ENCODE results near the gene PEX5L. TPM values are rescaled to one million over a fixed set of nuclear protein-coding genes. Genes with fewer than 3 reads are reported as not detected.
A peak's percentile ranks its signal among the peaks of the same experiment; 100 is the strongest.

Gene PEX5L
- total RNA-seq, 1 donor from 2014 or later = not detected

DNA sequence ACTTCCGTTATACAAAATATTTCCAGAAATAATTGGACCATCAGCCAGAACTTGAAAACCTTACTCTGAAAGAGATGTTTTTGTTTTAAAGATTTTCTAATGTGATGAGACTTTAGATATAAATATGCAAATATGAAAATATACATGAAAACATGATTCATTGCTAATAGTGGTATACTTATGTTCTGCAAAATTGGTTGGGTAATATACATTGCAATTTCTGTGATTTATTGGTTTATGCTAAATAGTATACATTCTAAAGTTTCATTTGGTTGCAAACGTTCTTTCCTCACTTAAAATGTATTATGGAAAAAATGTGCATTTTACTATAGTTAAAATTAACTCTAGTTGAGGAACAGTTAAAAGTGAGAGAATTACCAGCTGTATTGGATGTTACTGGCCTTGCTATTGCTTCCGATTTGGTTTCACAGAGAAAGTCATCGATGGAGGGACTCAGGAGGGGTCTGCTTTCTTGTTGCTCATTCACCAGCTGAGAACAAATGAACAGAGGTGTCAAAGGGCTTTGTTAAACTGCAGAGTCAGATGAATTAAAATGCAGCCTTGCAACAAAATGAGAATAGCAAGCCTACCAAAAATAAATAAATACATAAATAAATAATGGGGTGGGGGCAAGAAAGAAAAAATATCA is 149.3 kb downstream of the PEX5L start:
- ATAC-seq = no peak

DNA sequence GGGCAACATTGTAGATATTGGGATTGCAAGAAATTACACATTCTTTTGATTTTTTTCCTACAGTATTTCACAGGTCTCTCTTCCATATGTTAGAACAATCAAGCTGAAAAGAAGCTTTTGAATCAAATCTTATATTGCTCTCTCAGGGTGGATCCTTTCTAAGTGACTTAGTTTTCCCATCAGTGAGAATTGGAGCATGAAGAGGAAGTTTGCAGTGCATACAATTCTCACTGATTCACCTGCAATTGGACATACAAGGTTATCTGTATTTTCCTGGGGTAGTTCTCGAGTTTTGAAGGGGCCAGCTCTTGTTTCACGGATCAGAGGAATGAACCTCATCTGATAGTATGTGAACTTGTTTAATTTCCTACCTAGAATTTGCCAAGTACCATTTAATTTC is 150.8 kb downstream of the PEX5L start:
- no peak for ATAC-seq

DNA sequence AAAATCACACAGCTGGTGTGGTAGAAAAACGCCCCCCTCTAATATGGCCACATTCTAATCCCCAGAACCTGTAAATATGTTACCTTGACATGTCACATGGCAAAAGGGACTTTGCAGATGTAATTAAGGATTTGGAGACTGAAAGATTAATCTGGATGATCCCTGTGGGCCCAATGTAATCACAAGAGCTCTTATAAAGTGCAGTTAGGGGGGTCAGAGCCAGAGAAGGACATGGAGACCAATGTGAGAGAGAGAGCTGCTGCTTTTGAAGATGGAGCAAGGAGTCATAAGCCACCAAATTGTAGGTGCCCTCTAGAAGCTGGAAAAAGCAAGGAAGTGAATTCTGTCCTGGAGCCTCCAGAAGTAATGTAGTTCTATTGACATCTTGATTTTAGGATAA is 152.6 kb downstream of the PEX5L start:
- no peak for ATAC-seq

DNA sequence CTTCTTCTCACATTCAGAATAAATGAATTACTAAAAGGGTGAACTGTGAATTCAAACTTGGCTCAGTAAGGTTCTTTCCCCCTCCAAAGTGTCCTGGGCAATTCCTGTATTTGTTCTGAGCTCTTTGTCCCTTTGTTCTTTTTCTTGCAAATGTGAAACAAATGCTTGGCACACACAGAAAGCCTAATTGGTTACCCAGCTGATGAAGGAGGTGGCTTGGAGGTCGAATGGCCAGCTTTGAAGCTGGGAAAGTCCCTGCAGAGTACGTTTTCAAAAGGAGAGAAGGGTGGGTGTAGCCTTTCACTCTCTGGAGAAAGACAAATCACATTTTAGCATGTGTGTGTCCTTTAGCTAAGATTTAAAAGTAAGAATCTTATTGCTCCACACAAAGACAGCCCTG is 154.4 kb downstream of the PEX5L start:
- no peak for ATAC-seq

DNA sequence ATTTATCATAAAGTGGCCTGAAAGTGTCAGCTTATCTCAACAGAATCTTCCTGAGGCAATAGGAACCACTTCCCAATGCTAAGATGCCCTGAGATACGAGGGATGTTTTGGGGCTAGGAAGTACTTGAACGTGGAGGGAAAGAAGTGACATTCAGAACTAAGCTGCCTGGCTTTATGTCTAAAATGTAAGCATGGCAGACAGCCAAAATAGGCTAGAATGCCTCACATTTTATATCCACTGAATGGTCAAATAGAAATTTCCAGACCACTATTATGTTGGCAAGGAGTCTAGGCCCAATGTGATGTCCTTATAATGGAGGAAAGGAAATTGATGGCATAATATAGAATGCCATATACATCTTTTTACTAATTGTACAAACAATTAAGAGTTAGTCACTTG is 154.9 kb downstream of the PEX5L start:
- ATAC-seq = no peak

DNA sequence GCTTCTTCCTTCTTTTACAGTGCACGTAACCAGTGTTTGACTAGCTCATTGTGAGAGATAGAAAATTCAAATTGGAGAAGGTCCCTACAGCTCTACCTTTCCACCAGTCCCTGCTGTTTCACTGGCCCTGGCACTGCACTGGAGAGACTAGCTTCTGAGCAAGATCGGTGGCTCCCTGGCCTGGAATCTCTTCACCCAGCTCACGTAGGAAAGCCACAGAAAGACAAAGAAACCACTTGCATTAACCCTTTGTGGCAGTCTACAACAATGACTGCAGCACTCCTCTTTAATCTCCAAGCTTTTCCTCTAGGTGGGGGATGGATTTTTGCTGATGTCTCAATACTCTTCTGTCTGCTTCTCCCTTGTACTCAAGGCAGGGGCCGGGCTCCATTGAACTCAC is 155.9 kb downstream of the PEX5L start:
- ATAC-seq = no peak

DNA sequence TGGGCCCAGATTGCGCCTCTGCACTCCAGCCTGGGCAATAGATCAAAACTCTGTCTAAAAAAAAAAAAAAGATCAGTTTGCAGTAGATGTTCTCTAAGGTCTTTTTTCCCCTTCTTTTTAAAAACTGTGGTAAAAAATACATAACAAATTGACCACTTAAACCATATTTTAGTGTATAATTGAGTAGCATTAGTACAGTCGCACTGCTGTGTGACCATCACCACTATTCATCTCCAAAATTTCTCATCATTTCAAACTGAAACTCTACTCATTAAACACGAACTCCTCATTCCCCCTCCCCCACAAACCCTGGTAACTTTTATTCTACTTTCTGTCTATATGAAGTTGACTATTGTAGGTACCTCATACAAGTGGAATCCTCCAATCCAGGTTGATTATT is 160.3 kb downstream of the PEX5L start:
- ATAC-seq = no peak

DNA sequence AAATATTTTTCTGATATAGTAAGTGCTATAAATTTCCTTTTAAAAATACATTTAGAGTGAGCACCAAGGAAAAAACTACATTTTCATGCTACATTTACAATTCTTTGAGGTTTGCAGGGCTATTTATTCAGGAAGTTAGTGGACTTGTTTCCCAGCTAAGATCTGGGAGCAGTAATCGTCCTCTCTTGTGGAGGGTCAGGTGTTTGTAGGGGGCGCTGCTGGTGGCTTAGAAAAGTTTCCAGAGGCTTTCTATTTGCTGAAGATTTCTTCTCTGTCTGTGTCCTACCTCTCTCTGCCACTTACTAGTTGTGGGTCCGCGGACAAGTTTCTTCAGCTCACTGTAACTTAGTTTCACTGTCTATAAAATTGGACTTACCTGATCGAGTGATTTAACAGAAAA is 163.9 kb downstream of the PEX5L start:
- ATAC-seq = no peak

DNA sequence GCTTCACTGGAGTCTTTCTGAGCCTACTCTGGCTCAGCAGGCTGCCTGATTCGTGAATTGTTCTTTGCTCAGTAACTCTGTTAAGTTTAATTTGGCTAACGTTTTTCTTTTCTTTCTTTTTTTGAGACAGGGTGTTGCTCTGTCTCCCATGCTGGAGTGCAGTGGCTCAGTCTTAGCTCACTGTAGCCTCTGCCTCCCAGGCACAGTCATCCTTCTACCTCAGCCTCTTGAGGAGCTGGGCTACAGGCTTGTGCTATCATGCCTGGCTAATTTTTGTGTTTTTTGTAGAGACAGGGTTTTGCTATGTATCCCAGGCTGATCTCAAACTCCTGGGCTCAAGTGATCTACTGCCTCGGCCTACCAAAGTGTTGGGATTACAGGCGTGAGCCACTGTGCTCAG is 165.0 kb downstream of the PEX5L start:
- no peak for ATAC-seq

DNA sequence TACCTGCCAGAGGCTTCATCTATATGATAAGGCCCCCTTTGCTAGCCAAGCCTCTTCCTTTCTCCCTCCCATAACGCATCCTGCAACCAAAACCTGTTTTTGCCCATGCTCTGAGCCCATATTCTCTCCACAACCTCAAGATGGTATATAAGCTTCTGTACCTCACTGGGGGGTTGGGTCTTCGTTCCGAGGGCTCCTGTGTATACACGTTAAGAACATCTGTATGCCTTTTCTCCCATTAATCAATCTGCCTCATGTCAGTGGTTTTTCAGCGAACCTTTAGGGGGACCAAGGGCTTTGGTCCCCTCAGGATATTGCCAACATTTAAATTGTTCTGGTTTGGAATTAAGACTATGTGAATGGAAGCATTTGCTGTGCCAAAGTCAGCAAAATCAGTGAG is 168.0 kb downstream of the PEX5L start:
- ATAC-seq = no peak

DNA sequence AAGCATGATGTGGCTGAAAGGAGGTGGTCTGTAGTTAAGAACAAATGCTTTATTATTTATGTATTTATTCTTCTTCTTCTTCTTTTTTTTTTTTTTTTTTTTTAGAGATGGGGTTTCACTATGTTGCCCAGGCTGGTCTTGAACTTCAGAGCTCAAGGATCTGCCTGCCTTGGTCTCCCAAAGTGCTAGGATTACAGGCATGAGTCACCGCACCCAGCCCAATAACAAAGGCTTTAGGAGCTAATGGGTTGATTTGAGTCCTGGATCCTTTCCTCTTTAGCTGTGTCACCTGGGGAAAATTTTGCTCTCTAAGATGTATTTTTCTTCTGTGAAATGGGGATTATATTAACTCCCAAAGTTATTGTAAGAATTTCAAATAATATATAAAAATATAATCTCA is 168.8 kb downstream of the PEX5L start:
- ATAC-seq = no peak

DNA sequence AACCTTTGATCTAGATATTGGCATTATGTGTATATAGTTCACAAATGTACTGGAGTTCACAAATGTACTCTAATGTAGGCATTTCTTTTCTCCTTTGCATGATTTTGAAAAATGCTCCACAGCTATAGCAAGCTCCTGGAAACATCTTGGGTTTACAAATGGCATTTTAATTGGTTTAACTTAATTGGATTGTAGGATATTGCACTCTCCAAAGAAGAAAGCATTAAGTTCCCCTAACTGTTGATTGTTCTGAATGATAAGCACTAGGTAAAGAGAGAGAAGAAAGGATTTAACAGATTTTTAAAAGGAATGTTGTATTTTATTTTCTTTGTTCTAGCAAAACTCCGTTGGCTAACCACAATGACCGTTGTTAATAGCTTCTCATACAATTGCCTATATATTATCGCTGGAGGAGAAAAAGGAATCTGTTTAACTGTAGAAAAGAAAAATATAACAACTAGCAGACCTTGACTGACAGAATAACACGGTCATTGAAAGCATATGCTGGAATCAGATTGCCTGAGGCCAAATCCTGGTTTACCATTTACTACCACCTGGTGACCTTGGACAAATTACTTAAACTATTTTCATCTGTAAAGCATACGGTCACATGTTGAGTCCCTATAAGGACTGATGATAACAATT is 170.8 kb downstream of the PEX5L start:
- no peak for ATAC-seq

DNA sequence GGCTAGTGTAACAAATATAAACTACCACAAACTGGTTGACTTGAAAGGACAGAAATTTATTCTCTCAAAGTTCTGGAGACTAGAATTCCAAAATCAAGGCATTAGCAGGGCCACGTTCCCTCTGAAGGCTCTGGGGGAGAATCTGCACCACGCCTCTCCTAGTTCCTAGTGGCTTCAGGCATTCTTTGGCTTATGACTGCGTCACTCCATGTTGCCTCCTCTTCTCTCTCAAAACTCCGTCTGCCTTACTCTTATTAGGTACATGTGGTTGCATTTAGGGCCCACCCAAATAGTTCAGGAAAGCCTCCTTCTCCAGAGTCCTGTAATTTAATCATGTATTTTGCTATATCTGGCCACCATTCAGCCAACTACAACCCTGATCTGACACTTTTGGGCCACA is 174.8 kb downstream of the PEX5L start:
- ATAC-seq = no peak

DNA sequence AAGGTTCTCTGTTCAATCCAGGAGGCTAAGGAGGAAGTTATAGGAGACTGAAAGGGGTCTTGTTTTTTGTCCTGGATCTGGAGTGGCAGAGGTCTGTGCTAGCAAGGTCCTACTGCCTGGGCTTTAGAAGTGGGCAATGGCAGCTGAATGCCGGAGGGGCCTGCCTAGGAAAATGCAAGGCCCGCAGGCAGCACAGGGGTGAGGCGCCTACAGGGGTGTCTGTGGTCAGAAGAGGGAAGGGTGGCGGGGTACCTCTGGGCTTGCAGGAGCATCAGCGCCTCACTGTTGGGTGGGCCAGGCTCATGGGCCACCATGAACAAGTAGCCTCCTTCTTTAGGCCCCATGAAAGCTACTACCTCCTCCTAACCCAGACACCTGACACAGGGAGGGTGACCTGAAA is 175.4 kb downstream of the PEX5L start:
- no peak for ATAC-seq

DNA sequence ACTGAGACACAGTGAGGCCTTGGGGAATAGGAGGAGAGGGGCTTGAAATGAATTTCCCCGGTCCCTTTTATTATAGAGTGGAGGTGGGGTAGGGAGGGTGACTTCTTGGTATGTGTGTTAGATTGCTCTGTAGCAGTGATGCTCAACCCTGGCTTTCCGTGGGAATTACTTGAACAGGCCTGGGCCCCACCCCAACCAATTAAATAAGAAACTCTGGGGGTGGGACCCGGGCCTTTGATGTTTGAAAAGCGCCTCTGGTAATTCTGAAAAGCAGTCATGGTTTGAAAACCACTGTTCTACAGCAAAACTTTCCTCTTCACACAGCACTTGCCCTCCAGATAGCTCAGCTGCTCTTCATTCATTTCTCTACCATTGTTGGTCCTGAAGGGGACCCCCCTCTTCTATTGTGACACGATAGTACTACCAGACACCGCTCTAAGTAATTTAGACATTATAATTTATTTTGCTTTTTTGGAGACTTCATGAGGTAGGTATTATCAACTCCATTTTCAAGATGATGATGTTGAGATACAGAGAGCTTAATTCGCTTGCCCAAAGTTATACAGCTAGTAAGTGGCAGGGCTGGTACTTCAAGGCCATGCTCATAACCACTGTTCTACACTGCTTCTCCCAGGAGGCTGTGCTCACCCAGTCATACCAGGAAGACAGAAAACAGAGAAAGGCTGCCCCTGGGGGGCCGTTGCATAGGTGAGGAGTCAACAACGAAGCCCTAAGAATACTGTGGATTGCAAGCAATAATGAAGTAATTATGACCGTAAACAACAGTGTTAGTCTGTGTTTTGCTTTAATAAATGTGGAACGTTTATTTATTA is 176.2 kb downstream of the PEX5L start:
- ATAC-seq = no peak

DNA sequence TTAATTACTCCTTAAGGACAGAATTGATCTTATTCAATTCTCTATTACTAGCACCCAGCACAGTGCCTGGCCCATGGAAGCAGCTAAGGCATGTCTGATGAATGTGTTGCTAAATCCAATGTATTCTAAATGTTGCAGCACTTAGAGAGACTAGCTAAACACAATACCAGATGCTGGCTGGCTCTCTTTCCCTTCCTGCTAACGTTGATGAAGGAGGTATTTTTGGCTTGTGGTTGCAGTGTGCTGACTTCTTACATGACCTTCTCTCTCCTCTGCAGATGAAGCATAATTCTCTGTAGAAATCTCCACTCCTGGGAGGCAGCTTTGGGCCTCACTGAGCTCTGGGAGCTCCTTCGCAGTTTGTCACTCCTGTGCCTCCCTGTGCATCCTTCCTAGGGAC is 183.6 kb downstream of the PEX5L start:
- no peak for ATAC-seq

DNA sequence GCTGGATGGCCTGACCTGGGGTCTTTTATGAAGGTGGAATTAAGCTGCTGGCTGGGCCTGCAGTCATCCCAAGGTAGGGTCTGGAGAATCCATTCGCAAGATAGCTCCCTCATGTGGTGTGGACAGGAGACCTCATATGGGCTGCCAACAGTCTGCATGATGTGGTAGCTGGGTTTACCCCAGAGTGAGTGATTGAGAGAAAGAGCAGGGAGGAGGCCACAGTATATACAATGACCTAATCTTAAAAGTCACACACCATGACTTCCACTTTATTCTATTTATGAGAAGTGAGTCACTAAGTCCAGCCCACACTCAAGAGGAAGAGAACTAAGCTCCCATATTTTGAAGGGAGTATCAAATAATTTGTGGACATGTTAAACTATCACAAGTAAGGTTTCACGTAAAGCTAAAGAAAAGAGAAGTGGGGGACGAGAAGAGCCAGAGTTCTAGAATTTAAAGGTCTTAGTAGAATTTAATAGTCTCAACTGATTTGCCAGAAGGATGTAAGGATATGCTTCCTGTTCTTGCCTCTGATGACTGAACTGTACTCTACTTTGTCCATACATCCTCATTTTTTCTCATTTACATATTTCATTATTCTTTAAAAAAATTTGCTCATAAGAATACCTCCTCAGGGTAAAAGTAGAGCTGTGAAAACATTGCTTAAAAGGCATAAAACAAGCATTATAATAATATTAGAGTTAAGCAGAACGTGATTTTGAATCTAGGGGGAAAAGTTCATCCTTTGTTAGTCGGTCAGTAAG is 184.4 kb downstream of the PEX5L start:
- peak; percentile 82 for ATAC-seq

DNA sequence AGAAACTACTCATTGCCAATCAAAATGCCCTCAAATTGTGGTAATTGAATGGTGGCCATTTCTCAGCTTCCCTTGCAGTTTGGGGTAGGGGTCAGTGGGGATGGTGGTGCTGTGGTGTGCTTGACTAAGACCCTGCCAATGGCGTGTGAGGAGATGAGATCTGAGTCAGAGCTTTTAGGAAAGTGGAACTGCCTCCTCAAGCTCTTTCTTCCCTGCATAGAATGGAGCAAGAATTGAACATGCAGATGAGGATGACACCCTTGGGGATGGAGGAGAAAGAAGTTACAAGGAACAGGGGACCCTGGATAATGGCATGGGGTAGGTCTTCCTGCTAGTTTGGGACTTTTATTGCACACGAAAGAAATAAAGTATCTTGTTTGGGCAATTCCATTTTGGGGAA is 188.0 kb downstream of the PEX5L start:
- no peak for ATAC-seq

DNA sequence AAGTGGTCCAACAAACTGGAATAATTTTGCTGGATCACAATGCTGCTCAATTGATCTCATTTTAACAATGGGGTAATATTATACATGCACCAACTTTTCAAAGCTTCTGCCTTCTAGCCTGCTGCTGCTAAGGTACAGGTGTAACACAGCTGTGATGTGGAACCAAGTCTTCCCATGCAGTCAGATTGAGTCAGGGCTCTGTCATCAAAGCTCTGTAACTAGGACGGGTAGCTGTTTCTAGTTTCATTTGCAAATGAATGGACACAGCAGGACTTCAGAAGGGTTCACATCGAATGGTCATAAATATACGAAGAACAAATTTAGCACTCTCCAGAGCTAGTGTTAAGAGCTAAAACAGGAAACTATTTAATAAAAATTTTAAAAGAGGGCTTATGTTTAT is 194.7 kb downstream of the PEX5L start:
- ATAC-seq = no peak

DNA sequence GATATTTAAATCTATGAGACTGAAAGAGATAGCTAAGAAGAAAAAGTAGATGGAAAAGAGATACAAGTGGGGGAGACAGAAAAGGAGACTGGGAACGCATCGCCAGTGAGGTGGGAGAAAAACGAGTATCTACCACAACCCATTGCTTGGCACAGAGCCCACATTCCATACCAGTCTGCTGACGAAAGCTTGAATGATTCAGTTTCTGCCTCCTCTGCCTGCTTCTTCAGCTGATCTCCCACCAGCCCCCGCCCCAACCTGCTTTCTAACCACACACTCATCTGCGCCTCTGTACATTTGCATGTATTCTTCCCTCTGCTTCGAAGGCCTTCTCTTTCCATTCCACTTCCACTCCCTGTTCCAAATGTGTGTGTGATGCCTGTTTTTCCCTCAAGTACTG is 195.8 kb downstream of the PEX5L start:
- no peak for ATAC-seq

DNA sequence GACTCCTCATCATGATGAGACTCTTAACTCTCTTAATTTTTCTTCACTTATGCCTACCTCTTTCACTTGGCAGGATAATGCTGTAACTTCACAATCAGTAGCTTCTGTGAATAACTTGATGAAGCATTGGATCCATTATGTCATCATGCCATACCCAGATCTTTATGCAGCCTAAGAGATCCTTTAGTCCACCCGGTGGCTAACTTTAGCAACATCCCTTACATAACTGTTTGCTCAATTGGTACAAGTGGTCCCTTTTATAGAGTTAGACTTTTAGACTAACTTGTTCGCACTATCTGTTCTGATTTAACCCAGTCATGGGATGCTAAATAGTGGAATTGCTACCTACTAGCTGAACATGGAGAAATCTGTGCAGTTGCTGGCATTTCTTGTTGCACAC is 199.4 kb downstream of the PEX5L start:
- no peak for ATAC-seq

DNA sequence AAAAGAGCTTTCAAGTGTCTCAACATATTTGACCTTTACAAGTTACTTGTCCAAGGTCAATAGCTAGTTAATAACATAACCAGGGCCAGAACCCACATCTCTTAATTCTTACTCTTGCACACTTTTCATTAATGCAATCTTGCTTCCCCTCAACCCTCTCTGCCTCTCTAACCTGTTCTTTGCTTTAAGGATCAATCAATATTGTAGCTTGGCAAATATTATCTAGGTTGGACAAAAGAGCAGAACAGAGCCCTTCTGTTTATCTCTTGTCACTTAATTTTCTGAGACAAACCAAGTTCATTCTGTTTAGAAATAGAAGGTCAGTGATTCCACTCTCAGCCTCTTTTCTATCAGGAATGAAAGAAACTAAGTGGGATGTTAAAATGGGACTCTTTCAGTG is 203.4 kb downstream of the PEX5L start:
- ATAC-seq = no peak

DNA sequence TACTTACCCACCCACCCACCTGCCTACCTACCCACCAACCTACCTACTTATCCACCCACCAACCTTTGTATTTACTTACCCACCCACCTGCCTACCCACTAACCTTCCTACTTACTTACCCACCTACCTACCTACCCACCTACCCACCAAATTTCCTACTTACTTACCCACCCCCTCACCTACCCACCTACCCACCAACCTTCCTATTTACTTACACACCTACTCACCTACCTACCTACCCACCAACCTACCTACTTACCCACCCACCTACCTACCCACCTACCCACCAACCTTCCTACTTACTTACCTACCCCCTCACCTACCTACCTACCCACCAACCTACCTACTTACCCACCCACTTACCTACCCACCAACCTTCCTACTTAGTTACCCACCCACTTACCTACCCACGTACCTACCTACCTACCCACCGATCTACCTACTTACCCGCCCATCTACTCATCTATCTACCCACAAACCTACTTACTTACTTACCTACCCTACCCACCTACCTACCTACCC is 204.3 kb downstream of the PEX5L start:
- no peak for ATAC-seq
